Hematopoietic multipotent progenitor cell treated with erythropoietin and hydrocortisone succinate and interleukin-3 and kit ligand, for 15 days (in vitro differentiated cells): ENCODE data around the gene AK1.

ENCODE experiments used
- DNase-seq: peaks from one replicate; pipeline ENCODE4 v3.0.0-alpha.2; 2015; ENCODE audit warnings: low spot score

The AK1 gene

GRCh38 chr9:127908660-127908926 is 31.1 kb upstream of the AK1 start:
- DNase-seq: no peak

- DNase-seq: no peak
Measured at GRCh38 chr9:127907867-127908659, 30.6 kb upstream of the AK1 start.

GRCh38 chr9:127905788-127906191 is 28.3 kb upstream of the AK1 start:
- no peak for DNase-seq

GRCh38 chr9:127905004-127905728 is 27.7 kb upstream of the AK1 start:
- no peak for DNase-seq

GRCh38 chr9:127904561-127905003 is 27.1 kb upstream of the AK1 start:
- DNase-seq: no peak

- peak; percentile 75 for DNase-seq
Measured at GRCh38 chr9:127903557-127904475, 26.3 kb upstream of the AK1 start.

- peak; percentile 85 for DNase-seq
Measured at GRCh38 chr9:127899128-127899943, 21.9 kb upstream of the AK1 start, which contains the start of gene ST6GALNAC6. Gene ST6GALNAC6, minus strand, starts transcription at chr9:127899603. Its CDS starts 1,622 bp downstream, at chr9:127897981.

GRCh38 chr9:127898433-127899127 is 21.1 kb upstream of the AK1 start:
- no peak for DNase-seq

- peak; percentile 75 for DNase-seq
Measured at GRCh38 chr9:127897193-127897692, 19.8 kb upstream of the AK1 start.

- no peak for DNase-seq
Measured at GRCh38 chr9:127896395-127897192, 19.1 kb upstream of the AK1 start.

GRCh38 chr9:127895811-127896210 is 18.3 kb upstream of the AK1 start:
- no peak for DNase-seq

- DNase-seq: no peak
Measured at GRCh38 chr9:127893392-127893791, 15.9 kb upstream of the AK1 start.

GRCh38 chr9:127892831-127893230 is 15.4 kb upstream of the AK1 start:
- no peak for DNase-seq

GRCh38 chr9:127890053-127890452 is 12.6 kb upstream of the AK1 start:
- DNase-seq: no peak

- peak; percentile 63 for DNase-seq
Measured at GRCh38 chr9:127887792-127888191, 10.3 kb upstream of the AK1 start.

- DNase-seq: no peak
Measured at GRCh38 chr9:127886401-127886972, 9.0 kb upstream of the AK1 start.

GRCh38 chr9:127885508-127886281 is 8.2 kb upstream of the AK1 start:
- no peak for DNase-seq

GRCh38 chr9:127884976-127885490 is 7.6 kb upstream of the AK1 start:
- no peak for DNase-seq
